Activated naive CD8-positive, alpha-beta T cell (primary cell): Measurements from ENCODE around the gene FAM170B.

Experiments
- H3K27ac Mint-ChIP-seq: one replicate; pipeline ENCODE4 v1.8.0; 2021; ENCODE audit warnings: mixed read lengths
- H3K27me3 Mint-ChIP-seq: one replicate; pipeline ENCODE4 v1.8.0; 2021; ENCODE audit warnings: mixed read lengths
- H3K36me3 Mint-ChIP-seq: one replicate; pipeline ENCODE4 v1.8.0; 2021; ENCODE audit warnings: mixed read lengths
- H3K4me1 Mint-ChIP-seq: one replicate; pipeline ENCODE4 v1.8.0; 2021; ENCODE audit warnings: low read depth, mixed read lengths
- H3K4me3 Mint-ChIP-seq: one replicate; pipeline ENCODE4 v1.8.0; 2021; ENCODE audit warnings: mild to moderate bottlenecking, mixed read lengths
- H3K9me3 Mint-ChIP-seq: one replicate; pipeline ENCODE4 v1.8.0; 2021; ENCODE audit warnings: low read depth, mixed read lengths

The FAM170B gene

DNA sequence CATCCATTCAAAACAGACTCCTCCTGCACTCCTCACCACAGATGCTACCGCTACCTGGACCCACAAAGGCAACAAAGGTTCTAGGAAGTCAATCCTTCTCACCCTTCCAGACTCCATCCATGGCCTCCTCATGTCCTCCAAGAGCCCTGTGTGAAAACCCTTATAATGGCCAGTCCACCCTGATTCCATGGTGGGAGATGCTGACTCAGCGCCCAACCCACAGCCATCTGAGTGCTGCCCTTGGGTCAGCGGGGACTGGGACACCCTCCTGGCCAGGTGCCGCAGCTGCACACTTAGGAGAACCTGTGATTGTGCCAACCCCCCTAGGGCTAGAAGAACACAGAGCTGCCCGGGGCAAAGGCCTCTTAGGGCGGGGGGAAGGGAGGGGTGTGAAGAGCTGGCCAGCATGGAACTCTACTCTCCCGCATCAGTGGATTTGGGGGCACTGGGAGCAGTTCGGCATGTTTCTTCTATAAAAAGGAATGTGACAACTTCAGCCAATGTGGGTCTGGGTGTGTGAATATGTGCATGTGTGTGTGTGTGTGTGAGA lies 29.0 kb upstream of the FAM170B start:
- H3K4me1 Mint-ChIP-seq = peaks cover 1% of the 10 kb centered on the region
- H3K4me3 Mint-ChIP-seq = no peak overlapping the region
- H3K9me3 Mint-ChIP-seq = no peaks in the 10 kb centered on the region
- no peaks in the 10 kb centered on the region for H3K36me3 Mint-ChIP-seq
- H3K27me3 Mint-ChIP-seq = peaks cover under 1% of the 10 kb centered on the region
- H3K27ac Mint-ChIP-seq = no peak overlapping the region

- peaks cover 3% of the 10 kb centered on the region for H3K27me3 Mint-ChIP-seq
- peaks cover 1% of the 10 kb centered on the region for H3K4me1 Mint-ChIP-seq
- no peak overlapping the region for H3K4me3 Mint-ChIP-seq
- no peaks in the 10 kb centered on the region for H3K9me3 Mint-ChIP-seq
- no peaks in the 10 kb centered on the region for H3K36me3 Mint-ChIP-seq
- no peak overlapping the region for H3K27ac Mint-ChIP-seq
Observed at GRCh38 chr10:49162063-49162462, 28.2 kb upstream of the FAM170B start.

DNA sequence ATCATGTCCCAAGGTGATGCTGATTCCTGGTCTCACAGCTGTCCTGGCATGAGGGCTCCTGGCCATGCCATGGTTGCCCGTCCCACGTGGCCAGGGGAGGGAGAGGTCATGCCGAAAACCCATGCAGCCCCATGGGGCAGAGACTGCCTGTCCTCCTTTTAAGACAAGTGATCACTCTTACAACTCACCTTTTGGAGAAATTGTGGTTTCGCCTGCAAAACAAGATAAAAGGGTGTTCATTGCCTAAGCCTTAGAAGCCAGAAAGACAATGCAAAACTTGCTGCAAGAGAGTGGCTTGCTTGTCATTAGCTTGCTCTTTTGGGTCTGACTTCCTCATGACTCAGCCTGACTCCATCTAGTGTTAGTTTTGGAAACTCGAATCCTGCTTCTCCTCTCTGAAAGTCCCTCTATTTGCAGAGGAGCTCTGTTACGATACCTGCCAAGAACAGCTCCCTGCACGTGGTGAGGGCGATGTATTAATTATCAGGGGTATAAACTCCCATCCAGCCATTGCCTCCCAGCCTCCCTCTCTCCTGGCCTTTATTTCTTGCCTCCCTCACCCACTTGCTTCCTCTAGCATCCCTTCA lies 27.7 kb upstream of the FAM170B start:
- no peak overlapping the region for H3K4me3 Mint-ChIP-seq
- peaks cover 1% of the 10 kb centered on the region for H3K4me1 Mint-ChIP-seq
- peaks cover 3% of the 10 kb centered on the region for H3K27me3 Mint-ChIP-seq
- no peaks in the 10 kb centered on the region for H3K9me3 Mint-ChIP-seq
- no peaks in the 10 kb centered on the region for H3K36me3 Mint-ChIP-seq
- no peak overlapping the region for H3K27ac Mint-ChIP-seq

GRCh38 chr10:49160814-49161213 lies 27.0 kb upstream of the FAM170B start:
- Mint-ChIP-seq H3K27me3 (peaks cover 3% of the 10 kb centered on the region), H3K4me3 (no peak overlapping the region), H3K36me3 (no peaks in the 10 kb centered on the region), H3K9me3 (no peaks in the 10 kb centered on the region), H3K4me1 (peaks cover 1% of the 10 kb centered on the region), H3K27ac (no peak overlapping the region)

- Mint-ChIP-seq H3K27me3 (peaks cover 3% of the 10 kb centered on the region), H3K4me1 (peaks cover 1% of the 10 kb centered on the region), H3K36me3 (no peaks in the 10 kb centered on the region), H3K27ac (no peak overlapping the region), H3K4me3 (no peak overlapping the region), H3K9me3 (no peaks in the 10 kb centered on the region)
Observed at GRCh38 chr10:49160110-49160509, 26.3 kb upstream of the FAM170B start.

DNA sequence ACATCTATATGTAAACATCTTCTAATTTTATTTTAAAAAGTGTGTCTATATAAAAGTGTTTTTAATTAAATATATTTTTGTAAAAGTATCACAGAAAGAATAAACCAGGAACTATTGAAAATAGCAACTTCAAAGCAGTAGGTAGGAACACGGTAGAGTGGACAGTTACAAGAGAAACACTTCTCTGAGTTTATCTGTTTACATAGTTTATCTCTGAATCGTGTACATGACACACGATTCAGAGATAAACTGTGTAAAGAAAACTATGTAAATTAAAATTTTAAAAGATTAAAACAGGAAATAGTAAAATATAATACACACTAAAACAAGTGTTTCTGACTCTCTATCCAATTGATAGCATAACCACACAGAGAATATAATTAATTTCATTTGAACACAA lies 25.1 kb upstream of the FAM170B start:
- Mint-ChIP-seq H3K36me3 (no peaks in the 10 kb centered on the region), H3K4me1 (no peaks in the 10 kb centered on the region), H3K9me3 (no peaks in the 10 kb centered on the region), H3K27me3 (peaks cover 3% of the 10 kb centered on the region), H3K4me3 (no peak overlapping the region), H3K27ac (no peak overlapping the region)

GRCh38 chr10:49158404-49158803 lies 24.6 kb upstream of the FAM170B start:
- H3K27me3 Mint-ChIP-seq = peaks cover 3% of the 10 kb centered on the region
- H3K27ac Mint-ChIP-seq = no peak overlapping the region
- no peaks in the 10 kb centered on the region for H3K9me3 Mint-ChIP-seq
- H3K4me3 Mint-ChIP-seq = no peak overlapping the region
- H3K36me3 Mint-ChIP-seq = no peaks in the 10 kb centered on the region
- no peaks in the 10 kb centered on the region for H3K4me1 Mint-ChIP-seq

GRCh38 chr10:49157229-49157628 lies 23.4 kb upstream of the FAM170B start:
- Mint-ChIP-seq H3K36me3 (no peaks in the 10 kb centered on the region), H3K4me1 (no peaks in the 10 kb centered on the region), H3K4me3 (no peak overlapping the region), H3K27ac (no peak overlapping the region), H3K9me3 (no peaks in the 10 kb centered on the region), H3K27me3 (peaks cover 3% of the 10 kb centered on the region)

DNA sequence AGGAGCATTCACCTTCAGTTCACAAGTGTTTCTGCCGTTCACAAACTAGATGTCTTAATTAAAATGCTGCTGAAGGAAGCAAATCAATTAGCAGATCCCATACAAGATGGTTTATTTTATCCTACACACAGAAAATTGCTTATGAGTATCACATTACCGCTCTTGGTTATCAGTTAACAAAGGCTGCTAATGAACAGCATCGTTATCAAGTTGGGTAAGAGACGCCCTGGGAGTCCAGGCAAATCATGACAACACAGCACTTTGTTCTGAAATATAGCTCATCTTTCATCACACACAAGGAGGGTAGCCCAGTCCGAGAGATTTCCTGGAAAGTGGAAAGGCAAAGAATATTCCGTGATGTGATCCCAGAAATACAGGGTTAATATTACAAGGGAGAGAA lies 20.8 kb upstream of the FAM170B start:
- no peak overlapping the region for H3K27ac Mint-ChIP-seq
- H3K4me3 Mint-ChIP-seq = no peak overlapping the region
- H3K4me1 Mint-ChIP-seq = no peaks in the 10 kb centered on the region
- no peaks in the 10 kb centered on the region for H3K36me3 Mint-ChIP-seq
- peaks cover 3% of the 10 kb centered on the region for H3K27me3 Mint-ChIP-seq
- no peaks in the 10 kb centered on the region for H3K9me3 Mint-ChIP-seq

DNA sequence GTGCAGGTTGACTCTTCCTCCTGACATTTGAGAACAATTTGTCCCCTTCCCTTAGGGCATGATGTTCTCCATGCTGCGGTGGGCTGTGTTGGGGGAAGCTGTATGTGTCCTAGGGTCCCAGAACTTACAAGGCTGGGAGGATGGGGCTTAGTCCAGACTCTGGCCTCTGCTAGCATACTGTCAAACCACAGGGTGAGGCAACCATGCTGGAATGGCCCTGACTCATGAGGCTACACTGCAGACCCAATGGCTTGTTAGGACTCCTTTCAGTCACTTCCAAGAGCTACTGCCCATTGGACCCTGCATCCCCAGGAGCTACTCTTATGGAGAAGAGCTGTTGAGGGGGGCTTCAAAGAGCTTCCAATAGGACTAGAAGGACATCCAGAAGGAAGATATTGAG lies 20.1 kb upstream of the FAM170B start:
- H3K9me3 Mint-ChIP-seq = no peaks in the 10 kb centered on the region
- H3K27ac Mint-ChIP-seq = no peak overlapping the region
- peaks cover 3% of the 10 kb centered on the region for H3K27me3 Mint-ChIP-seq
- H3K4me1 Mint-ChIP-seq = no peaks in the 10 kb centered on the region
- H3K4me3 Mint-ChIP-seq = no peak overlapping the region
- H3K36me3 Mint-ChIP-seq = no peaks in the 10 kb centered on the region

DNA sequence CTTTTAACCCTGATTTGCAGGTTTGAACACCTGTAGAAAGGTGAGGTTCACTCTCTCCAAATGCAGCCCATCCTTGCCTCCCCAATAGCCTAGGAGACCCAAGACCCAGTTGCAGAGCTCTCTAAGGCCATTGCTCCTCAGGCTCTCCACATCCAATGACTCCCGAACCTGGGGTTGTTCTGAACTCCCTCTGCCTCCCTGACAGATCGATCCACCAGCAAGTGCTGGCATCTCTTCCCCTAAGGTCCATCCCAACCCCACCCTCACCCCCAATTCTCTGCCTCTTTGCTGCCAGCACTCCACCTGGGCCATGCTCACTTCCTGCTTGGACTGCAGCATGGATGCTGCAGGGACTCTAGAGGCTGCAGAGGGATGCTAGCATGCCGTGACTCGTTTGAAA lies 19.3 kb upstream of the FAM170B start:
- peaks cover 4% of the 10 kb centered on the region for H3K9me3 Mint-ChIP-seq
- H3K4me3 Mint-ChIP-seq = no peak overlapping the region
- peaks cover 8% of the 10 kb centered on the region for H3K27me3 Mint-ChIP-seq
- peaks cover 3% of the 10 kb centered on the region for H3K36me3 Mint-ChIP-seq
- no peak overlapping the region for H3K27ac Mint-ChIP-seq
- H3K4me1 Mint-ChIP-seq = no peaks in the 10 kb centered on the region

DNA sequence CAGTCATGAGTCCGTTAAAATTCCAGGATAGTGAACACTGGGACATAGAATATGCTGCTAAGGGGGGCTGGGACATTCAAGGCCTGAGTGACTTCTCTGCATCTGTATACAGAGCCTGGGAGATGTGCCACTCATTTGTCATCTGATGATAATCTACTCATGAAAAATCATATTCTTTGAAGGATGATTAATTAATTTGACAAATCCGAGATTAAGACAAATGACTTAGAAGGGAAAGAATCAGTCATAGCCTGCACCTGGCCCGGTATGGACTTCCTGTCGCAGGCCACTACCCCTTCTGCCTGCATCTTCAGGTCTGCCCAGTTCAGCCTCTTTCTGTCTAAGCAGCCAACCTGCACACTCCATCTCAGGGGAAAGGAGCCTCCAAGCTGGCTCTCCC lies 18.8 kb upstream of the FAM170B start:
- Mint-ChIP-seq H3K27ac (no peak overlapping the region), H3K4me3 (no peak overlapping the region), H3K4me1 (no peaks in the 10 kb centered on the region), H3K27me3 (peaks cover 7% of the 10 kb centered on the region), H3K36me3 (peaks cover 4% of the 10 kb centered on the region), H3K9me3 (peaks cover 5% of the 10 kb centered on the region)

- Mint-ChIP-seq H3K27ac (no peak overlapping the region), H3K4me3 (no peak overlapping the region), H3K27me3 (peaks cover 5% of the 10 kb centered on the region), H3K36me3 (peaks cover 4% of the 10 kb centered on the region), H3K9me3 (peaks cover 5% of the 10 kb centered on the region), H3K4me1 (no peaks in the 10 kb centered on the region)
Observed at GRCh38 chr10:49152037-49152436, 18.2 kb upstream of the FAM170B start.

GRCh38 chr10:49151481-49151880 lies 17.7 kb upstream of the FAM170B start:
- Mint-ChIP-seq H3K27ac (no peak overlapping the region), H3K9me3 (peaks cover 5% of the 10 kb centered on the region), H3K27me3 (peaks cover 5% of the 10 kb centered on the region), H3K36me3 (peaks cover 4% of the 10 kb centered on the region), H3K4me1 (no peaks in the 10 kb centered on the region), H3K4me3 (no peak overlapping the region)

DNA sequence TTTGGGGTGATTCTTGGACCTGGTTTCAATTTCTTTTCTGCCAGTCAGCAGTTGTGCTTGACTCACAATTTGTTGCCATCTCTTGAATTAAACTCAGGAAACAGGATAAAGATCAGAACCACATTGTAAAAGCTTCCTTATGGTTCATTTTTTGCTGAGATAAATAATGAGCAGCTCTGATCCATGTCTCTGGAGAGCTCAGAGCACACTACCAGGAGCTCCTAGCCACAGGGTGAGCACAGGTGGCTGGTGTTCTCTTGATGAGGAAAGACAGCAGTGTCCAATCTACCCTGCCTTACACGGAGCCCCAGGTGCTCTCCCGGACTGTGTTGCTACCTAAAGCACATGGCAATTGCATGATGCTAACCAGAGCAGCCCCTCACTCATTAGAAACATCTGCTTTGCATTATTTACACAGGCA lies 17.2 kb upstream of the FAM170B start:
- H3K4me3 Mint-ChIP-seq = no peak overlapping the region
- no peak overlapping the region for H3K27ac Mint-ChIP-seq
- peaks cover 5% of the 10 kb centered on the region for H3K27me3 Mint-ChIP-seq
- peaks cover 4% of the 10 kb centered on the region for H3K36me3 Mint-ChIP-seq
- H3K9me3 Mint-ChIP-seq = peaks cover 5% of the 10 kb centered on the region
- no peaks in the 10 kb centered on the region for H3K4me1 Mint-ChIP-seq

GRCh38 chr10:49150426-49150825 lies 16.6 kb upstream of the FAM170B start:
- Mint-ChIP-seq H3K27me3 (peaks cover 5% of the 10 kb centered on the region), H3K4me1 (no peaks in the 10 kb centered on the region)

More at GRCh38 chr10:49150426-49150825, 16.6 kb upstream of the FAM170B start:
- Mint-ChIP-seq H3K36me3 (peaks cover 4% of the 10 kb centered on the region), H3K4me3 (no peak overlapping the region), H3K27ac (no peak overlapping the region), H3K9me3 (peaks cover 5% of the 10 kb centered on the region)
